ENCODE data around the gene YAF2.
"Not testable (repeated sequence)": the region's sequence is repeated elsewhere in the genome, so short reads cannot be mapped to it uniquely, and the experiment has no call there.

Gene YAF2

GRCh38 chr12:42262271-42262670 lies 24.2 kb upstream of the YAF2 start:
- Histone ChIP-seq H3K4me1 (no peaks in the 10 kb centered on the region), H3K4me3 (no peak overlapping the region), H3K27me3 (no peaks in the 10 kb centered on the region), H3K27ac (no peak overlapping the region), H3K9me3 (no peaks in the 10 kb centered on the region), H3K36me3 (no peaks in the 10 kb centered on the region)
- no peak for TF ChIP-seq CTCF (IDR thresholded peaks at IDR 0.05)
- intact Hi-C loops (cut with DNase I; ENCODE audit: low total_unique reads), result no loop called here
- DNase-seq, result no peak

- no peak for TF ChIP-seq CTCF (IDR thresholded peaks at IDR 0.05)
- Histone ChIP-seq H3K9me3 (no peaks in the 10 kb centered on the region), H3K27ac (no peak overlapping the region), H3K4me3 (no peak overlapping the region), H3K27me3 (no peaks in the 10 kb centered on the region), H3K4me1 (no peaks in the 10 kb centered on the region), H3K36me3 (no peaks in the 10 kb centered on the region)
- intact Hi-C loops (cut with DNase I; ENCODE audit: low total_unique reads), result no loop called here
- no peak for DNase-seq
These were observed 23.7 kb upstream of the YAF2 start for GRCh38 chr12:42261708-42262107.

GRCh38 chr12:42260518-42260917 lies 22.5 kb upstream of the YAF2 start:
- Histone ChIP-seq H3K9me3 (no peaks in the 10 kb centered on the region), H3K27me3 (no peaks in the 10 kb centered on the region), H3K4me1 (no peaks in the 10 kb centered on the region), H3K27ac (no peak overlapping the region), H3K4me3 (no peak overlapping the region), H3K36me3 (no peaks in the 10 kb centered on the region)
- no peak for TF ChIP-seq CTCF (IDR thresholded peaks at IDR 0.05)
- intact Hi-C loops (cut with DNase I; ENCODE audit: low total_unique reads), result no loop called here
- DNase-seq, result no peak

GRCh38 chr12:42259699-42260098 lies 21.7 kb upstream of the YAF2 start:
- H3K27me3 ChIP-seq, result no peaks in the 10 kb centered on the region
- H3K4me1 ChIP-seq, result no peaks in the 10 kb centered on the region
- no peaks in the 10 kb centered on the region for H3K9me3 ChIP-seq
- no peak overlapping the region for H3K27ac ChIP-seq
- no peak overlapping the region for H3K4me3 ChIP-seq
- H3K36me3 ChIP-seq, result no peaks in the 10 kb centered on the region
- intact Hi-C loops (cut with DNase I; ENCODE audit: low total_unique reads), result no loop called here
- TF ChIP-seq CTCF (IDR thresholded peaks at IDR 0.05), result no peak
- no peak for DNase-seq

- H3K4me1 ChIP-seq, result no peaks in the 10 kb centered on the region
- no peak overlapping the region for H3K27ac ChIP-seq
- no peak overlapping the region for H3K4me3 ChIP-seq
- no peak for TF ChIP-seq CTCF (IDR thresholded peaks at IDR 0.05)
- H3K9me3 ChIP-seq, result no peaks in the 10 kb centered on the region
- DNase-seq, result no peak
- H3K27me3 ChIP-seq, result no peaks in the 10 kb centered on the region
- no peaks in the 10 kb centered on the region for H3K36me3 ChIP-seq
- intact Hi-C loops (cut with DNase I; ENCODE audit: low total_unique reads), result no loop called here
These were observed 17.8 kb upstream of the YAF2 start for GRCh38 chr12:42255866-42256261.

- TF ChIP-seq CTCF (IDR thresholded peaks at IDR 0.05), result no peak
- no peaks in the 10 kb centered on the region for H3K9me3 ChIP-seq
- no peak for DNase-seq
- no peak overlapping the region for H3K4me3 ChIP-seq
- H3K27me3 ChIP-seq, result no peaks in the 10 kb centered on the region
- H3K27ac ChIP-seq, result no peak overlapping the region
- H3K36me3 ChIP-seq, result no peaks in the 10 kb centered on the region
- no peaks in the 10 kb centered on the region for H3K4me1 ChIP-seq
- intact Hi-C loops (cut with DNase I; ENCODE audit: low total_unique reads), result no loop called here
These were observed 17.3 kb upstream of the YAF2 start for GRCh38 chr12:42255221-42255865.

- H3K27ac ChIP-seq; DNase-seq; H3K4me1 ChIP-seq; H3K9me3 ChIP-seq; H3K4me3 ChIP-seq; H3K36me3 ChIP-seq; intact Hi-C loops (cut with DNase I; ENCODE audit: low total_unique reads); H3K27me3 ChIP-seq: not testable (repeated sequence)
These were observed 14.6 kb upstream of the YAF2 start for GRCh38 chr12:42252645-42253044.

GRCh38 chr12:42249033-42249432 lies 11.0 kb upstream of the YAF2 start:
- H3K4me1 ChIP-seq; intact Hi-C loops (cut with DNase I; ENCODE audit: low total_unique reads); H3K27me3 ChIP-seq; H3K9me3 ChIP-seq; H3K36me3 ChIP-seq; DNase-seq; H3K4me3 ChIP-seq; H3K27ac ChIP-seq: not testable (repeated sequence)
